K562 (cell line): ENCODE measurements around the gene PPT2. TPM values are rescaled to one million over a fixed set of nuclear protein-coding genes. Genes with fewer than 3 reads are reported as not detected.
A peak's percentile ranks its signal among the peaks of the same experiment; 100 is the strongest.

Experiments used
- ARID2 ChIP-seq: fragments of 450-650 bp; IDR thresholded peaks from 2 replicates; pipeline ENCODE4 v1.6.1; 2017; ENCODE audit warnings: antibody characterized with exemption, mild to moderate bottlenecking
- HDAC3 ChIP-seq: fragments of 450-650 bp; IDR thresholded peaks from 2 replicates; pipeline ENCODE4 v1.6.1; 2018; ENCODE audit warnings: borderline replicate concordance, mild to moderate bottlenecking, moderate library complexity; ENCODE audit not compliant: partially characterized antibody
- RNF2 ChIP-seq: sonication (generic); IDR thresholded peaks from 2 replicates; pipeline ENCODE4 v1.6.1; 2016
- ZNF764 ChIP-seq: fragments of 250-450 bp; sonication (Bioruptor Pico); IDR thresholded peaks from 2 replicates; pipeline ENCODE4 v1.4.0; 2020; ENCODE audit warnings: low read depth, mild to moderate bottlenecking, moderate library complexity
- polyA plus RNA-seq, 8 experiments: library from polyadenylated mRNA; depleted of rRNA in 4 of 8; stranded (reverse) in 5 of 8; unstranded in 3 of 8; fragments of >200 nt; fragmentation: Nextera tagmentation in 2 of 8; fragmentation: Illumina TruSeq in 1 of 8; extraction: Ambion mirVana in 2 of 8; extraction: Trizol in 1 of 8; gene quantifications; 2 replicates each; pipeline versions ENCODE4 v1.2.1 to v1.2.3, GENCODE V29; 2011 to 2014; ENCODE audit warnings: inconsistent platforms in 1 of 8, missing spikeins in 1 of 8
- total RNA-seq, 7 experiments: library from RNA; depleted of rRNA in 6 of 7; stranded (reverse); fragments of >200 nt in 6 of 7; fragmentation: Illumina TruSeq in 2 of 7; extraction: Trizol in 2 of 7; gene quantifications; 2 replicates each; pipeline versions ENCODE4 v1.2.1 to v1.2.3, GENCODE V29; 2011 to 2021; ENCODE audit warnings: low replicate concordance in 1 of 7
- TF ChIP-seq, protein P1 (sequence below): IDR thresholded peaks from 2 replicates; pipeline ENCODE4 v1.6.1; 2011; ENCODE audit not compliant: insufficient read length; ENCODE audit errors: extremely low read depth
- TF ChIP-seq, protein P2 (sequence below), 2 experiments: fragments of 450-650 bp; formaldehyde crosslinking in 1 of 2; IDR thresholded peaks; 2 replicates each; pipeline versions ENCODE4 v1.4.0 to v1.6.1; 2014 to 2020; ENCODE audit warnings: mild to moderate bottlenecking in 2 of 2, borderline replicate concordance in 1 of 2, low read depth in 1 of 2
- TF ChIP-seq, protein P3 (sequence below): sonication (generic); formaldehyde crosslinking; IDR thresholded peaks from 2 replicates; pipeline ENCODE4 v1.8.0; 2022; ENCODE audit warnings: mild to moderate bottlenecking, missing genetic modification reagents
- TF ChIP-seq, protein P4 (sequence below): sonication (generic); formaldehyde crosslinking; IDR thresholded peaks from 2 replicates; pipeline ENCODE4 v1.8.1; 2023; ENCODE audit warnings: mild to moderate bottlenecking, missing genetic modification reagents

Gene PPT2
- total and polyA plus RNA-seq, 9 of the 15 experiments (the other 6 are each of a cell fraction or from before 2014, with no cell fraction given): 27.4 to 98.8 (median 69.9) TPM

DNA sequence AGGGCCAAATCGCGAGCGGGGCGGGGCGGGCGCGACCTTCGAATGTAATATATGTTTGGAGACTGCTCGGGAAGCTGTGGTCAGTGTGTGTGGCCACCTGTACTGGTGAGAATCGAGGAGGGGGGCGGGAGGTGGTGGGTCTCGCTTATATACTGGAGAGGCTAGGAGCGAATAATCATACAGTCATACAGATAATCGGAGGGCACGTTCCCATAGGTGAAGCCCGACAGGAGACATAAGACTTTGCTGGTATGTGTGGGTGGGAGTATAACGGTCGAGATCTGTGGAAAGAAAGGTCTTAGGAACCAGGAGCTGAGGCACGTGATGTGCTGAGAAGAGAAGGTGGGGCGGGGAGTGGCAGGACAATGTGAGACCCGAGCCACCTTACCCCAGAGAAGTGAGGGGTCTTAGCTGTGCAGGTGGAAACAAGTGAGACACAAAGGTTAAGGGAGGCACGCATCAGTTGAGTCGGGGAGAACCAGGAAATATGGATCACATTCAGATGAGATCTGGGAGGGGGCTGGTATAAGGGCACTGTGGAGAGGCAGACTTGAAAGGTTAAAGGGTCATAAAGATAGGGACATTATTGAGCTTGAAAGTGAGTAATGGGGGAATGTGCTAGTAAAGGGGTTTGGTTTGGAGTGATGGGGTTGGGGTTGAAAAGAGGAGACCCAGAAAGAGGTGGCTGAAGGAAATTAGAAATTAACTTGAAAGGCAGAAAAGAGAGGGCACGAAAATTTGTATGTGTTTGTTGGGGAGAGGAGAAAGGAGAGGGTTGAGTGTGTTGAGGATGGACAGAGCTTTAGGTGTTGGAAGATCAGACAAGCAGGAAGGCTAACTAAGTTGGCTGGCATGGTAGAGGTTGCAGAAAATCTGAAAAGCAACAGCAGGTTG is 24.9 kb downstream of the PPT2 start (continued):
- TF ChIP-seq, protein P1, sequence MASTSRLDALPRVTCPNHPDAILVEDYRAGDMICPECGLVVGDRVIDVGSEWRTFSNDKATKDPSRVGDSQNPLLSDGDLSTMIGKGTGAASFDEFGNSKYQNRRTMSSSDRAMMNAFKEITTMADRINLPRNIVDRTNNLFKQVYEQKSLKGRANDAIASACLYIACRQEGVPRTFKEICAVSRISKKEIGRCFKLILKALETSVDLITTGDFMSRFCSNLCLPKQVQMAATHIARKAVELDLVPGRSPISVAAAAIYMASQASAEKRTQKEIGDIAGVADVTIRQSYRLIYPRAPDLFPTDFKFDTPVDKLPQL: no peak
- TF ChIP-seq ZNF764 (CRISPR knock-in tag) (no peak), HDAC3 (no peak), RNF2 (no peak), ARID2 (no peak)
- TF ChIP-seq, protein P2, sequence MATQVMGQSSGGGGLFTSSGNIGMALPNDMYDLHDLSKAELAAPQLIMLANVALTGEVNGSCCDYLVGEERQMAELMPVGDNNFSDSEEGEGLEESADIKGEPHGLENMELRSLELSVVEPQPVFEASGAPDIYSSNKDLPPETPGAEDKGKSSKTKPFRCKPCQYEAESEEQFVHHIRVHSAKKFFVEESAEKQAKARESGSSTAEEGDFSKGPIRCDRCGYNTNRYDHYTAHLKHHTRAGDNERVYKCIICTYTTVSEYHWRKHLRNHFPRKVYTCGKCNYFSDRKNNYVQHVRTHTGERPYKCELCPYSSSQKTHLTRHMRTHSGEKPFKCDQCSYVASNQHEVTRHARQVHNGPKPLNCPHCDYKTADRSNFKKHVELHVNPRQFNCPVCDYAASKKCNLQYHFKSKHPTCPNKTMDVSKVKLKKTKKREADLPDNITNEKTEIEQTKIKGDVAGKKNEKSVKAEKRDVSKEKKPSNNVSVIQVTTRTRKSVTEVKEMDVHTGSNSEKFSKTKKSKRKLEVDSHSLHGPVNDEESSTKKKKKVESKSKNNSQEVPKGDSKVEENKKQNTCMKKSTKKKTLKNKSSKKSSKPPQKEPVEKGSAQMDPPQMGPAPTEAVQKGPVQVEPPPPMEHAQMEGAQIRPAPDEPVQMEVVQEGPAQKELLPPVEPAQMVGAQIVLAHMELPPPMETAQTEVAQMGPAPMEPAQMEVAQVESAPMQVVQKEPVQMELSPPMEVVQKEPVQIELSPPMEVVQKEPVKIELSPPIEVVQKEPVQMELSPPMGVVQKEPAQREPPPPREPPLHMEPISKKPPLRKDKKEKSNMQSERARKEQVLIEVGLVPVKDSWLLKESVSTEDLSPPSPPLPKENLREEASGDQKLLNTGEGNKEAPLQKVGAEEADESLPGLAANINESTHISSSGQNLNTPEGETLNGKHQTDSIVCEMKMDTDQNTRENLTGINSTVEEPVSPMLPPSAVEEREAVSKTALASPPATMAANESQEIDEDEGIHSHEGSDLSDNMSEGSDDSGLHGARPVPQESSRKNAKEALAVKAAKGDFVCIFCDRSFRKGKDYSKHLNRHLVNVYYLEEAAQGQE (IDR thresholded peaks at IDR 0.05; ENCODE audit: borderline replicate concordance): no peak
- TF ChIP-seq, protein P2 (CRISPR knock-in tag; IDR thresholded peaks at IDR 0.05; ENCODE audit: low read depth): peak; percentile 25; the same call in 1 of the 2 replicates
- TF ChIP-seq, protein P3, sequence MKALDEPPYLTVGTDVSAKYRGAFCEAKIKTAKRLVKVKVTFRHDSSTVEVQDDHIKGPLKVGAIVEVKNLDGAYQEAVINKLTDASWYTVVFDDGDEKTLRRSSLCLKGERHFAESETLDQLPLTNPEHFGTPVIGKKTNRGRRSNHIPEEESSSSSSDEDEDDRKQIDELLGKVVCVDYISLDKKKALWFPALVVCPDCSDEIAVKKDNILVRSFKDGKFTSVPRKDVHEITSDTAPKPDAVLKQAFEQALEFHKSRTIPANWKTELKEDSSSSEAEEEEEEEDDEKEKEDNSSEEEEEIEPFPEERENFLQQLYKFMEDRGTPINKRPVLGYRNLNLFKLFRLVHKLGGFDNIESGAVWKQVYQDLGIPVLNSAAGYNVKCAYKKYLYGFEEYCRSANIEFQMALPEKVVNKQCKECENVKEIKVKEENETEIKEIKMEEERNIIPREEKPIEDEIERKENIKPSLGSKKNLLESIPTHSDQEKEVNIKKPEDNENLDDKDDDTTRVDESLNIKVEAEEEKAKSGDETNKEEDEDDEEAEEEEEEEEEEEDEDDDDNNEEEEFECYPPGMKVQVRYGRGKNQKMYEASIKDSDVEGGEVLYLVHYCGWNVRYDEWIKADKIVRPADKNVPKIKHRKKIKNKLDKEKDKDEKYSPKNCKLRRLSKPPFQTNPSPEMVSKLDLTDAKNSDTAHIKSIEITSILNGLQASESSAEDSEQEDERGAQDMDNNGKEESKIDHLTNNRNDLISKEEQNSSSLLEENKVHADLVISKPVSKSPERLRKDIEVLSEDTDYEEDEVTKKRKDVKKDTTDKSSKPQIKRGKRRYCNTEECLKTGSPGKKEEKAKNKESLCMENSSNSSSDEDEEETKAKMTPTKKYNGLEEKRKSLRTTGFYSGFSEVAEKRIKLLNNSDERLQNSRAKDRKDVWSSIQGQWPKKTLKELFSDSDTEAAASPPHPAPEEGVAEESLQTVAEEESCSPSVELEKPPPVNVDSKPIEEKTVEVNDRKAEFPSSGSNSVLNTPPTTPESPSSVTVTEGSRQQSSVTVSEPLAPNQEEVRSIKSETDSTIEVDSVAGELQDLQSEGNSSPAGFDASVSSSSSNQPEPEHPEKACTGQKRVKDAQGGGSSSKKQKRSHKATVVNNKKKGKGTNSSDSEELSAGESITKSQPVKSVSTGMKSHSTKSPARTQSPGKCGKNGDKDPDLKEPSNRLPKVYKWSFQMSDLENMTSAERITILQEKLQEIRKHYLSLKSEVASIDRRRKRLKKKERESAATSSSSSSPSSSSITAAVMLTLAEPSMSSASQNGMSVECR (CRISPR knock-in tag): peak; percentile 68
- TF ChIP-seq, protein P4, sequence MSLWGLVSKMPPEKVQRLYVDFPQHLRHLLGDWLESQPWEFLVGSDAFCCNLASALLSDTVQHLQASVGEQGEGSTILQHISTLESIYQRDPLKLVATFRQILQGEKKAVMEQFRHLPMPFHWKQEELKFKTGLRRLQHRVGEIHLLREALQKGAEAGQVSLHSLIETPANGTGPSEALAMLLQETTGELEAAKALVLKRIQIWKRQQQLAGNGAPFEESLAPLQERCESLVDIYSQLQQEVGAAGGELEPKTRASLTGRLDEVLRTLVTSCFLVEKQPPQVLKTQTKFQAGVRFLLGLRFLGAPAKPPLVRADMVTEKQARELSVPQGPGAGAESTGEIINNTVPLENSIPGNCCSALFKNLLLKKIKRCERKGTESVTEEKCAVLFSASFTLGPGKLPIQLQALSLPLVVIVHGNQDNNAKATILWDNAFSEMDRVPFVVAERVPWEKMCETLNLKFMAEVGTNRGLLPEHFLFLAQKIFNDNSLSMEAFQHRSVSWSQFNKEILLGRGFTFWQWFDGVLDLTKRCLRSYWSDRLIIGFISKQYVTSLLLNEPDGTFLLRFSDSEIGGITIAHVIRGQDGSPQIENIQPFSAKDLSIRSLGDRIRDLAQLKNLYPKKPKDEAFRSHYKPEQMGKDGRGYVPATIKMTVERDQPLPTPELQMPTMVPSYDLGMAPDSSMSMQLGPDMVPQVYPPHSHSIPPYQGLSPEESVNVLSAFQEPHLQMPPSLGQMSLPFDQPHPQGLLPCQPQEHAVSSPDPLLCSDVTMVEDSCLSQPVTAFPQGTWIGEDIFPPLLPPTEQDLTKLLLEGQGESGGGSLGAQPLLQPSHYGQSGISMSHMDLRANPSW (CRISPR knock-in tag): 0 out of 2 replicates have a peak, but pooled peaks have one; percentile 56
